ENCODE measurements around the gene STAP2.

Gene STAP2

DNA sequence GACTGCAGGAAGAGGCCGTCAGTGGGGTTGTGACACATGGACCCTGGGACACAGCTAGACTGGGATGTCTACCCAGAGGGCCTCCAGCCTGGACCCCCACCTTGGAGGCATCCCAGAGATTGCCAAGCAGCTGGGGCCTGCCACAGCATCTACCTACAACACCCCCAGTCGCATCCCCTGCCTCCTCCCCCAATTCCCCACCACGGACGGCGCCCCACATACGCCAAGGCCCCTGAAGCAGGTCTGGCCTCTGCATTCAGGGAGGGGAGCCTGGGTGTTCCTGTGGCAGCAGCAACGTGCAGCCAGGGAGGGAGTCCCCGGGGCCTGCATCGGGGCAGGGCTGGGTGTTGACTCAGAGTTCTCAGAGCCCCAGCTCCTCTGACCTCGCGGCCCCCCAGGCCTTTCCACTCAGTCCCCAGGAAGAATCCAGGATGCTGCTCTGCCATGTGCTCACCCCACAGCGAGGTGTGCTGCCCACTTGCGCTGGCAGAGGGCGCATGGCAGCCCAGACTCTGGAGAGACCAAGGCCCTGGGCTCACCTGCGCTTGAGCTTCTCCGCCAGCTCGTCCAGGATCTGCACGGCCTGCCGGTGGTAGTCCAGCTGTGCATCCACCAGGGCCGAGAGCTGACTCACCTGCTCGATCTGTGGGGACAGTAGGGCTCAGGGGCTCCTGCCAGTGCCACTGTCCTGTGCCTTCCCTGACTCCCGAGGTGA, 24.4 kb upstream of the STAP2 start:
- no peaks in the 10 kb centered on the region for H3K27me3 ChIP-seq (ENCODE audit: control insufficient read depth in 1 of 2, insufficient read depth in 2 of 2, low read length in 2 of 2)
- H3K27ac ChIP-seq (ENCODE audit: low read depth, low read length): no peak overlapping the region
- H3K4me3 ChIP-seq (ENCODE audit: low read depth in 1 of 2, low read length in 2 of 2): no peak overlapping the region
- H3K9ac ChIP-seq (ENCODE audit: low read depth in 1 of 2, low read length in 2 of 2): no peak overlapping the region
- H3K36me3 ChIP-seq (ENCODE audit: control insufficient read depth in 1 of 2, insufficient read depth in 2 of 2, low read length in 2 of 2): peaks cover 48 to 87% of the 10 kb centered on the region in 2 donors
- H3K4me1 ChIP-seq (ENCODE audit: control insufficient read depth in 1 of 2, insufficient read depth in 2 of 2, low read length in 2 of 2): peaks cover 0 to 4% of the 10 kb centered on the region in 2 donors
- no peaks in the 10 kb centered on the region for H3K9me3 ChIP-seq (ENCODE audit: control insufficient read depth in 1 of 2, low read length in 2 of 2)

GRCh38 chr19:4362101-4362828, 23.6 kb upstream of the STAP2 start:
- Histone ChIP-seq H3K27ac (ENCODE audit: low read depth, low read length) (no peak overlapping the region), H3K36me3 (ENCODE audit: control insufficient read depth in 1 of 2, insufficient read depth in 2 of 2, low read length in 2 of 2) (peaks cover 49 to 81% of the 10 kb centered on the region in 2 donors), H3K9ac (ENCODE audit: low read depth in 1 of 2, low read length in 2 of 2) (no peak overlapping the region), H3K4me1 (ENCODE audit: control insufficient read depth in 1 of 2, insufficient read depth in 2 of 2, low read length in 2 of 2) (no peaks in the 10 kb centered on the region), H3K9me3 (ENCODE audit: control insufficient read depth in 1 of 2, low read length in 2 of 2) (no peaks in the 10 kb centered on the region), H3K27me3 (ENCODE audit: control insufficient read depth in 1 of 2, insufficient read depth in 2 of 2, low read length in 2 of 2) (no peaks in the 10 kb centered on the region), H3K4me3 (ENCODE audit: low read depth in 1 of 2, low read length in 2 of 2) (no peak overlapping the region)

GRCh38 chr19:4361152-4362046, 22.8 kb upstream of the STAP2 start:
- peaks cover 49 to 75% of the 10 kb centered on the region in 2 donors for H3K36me3 ChIP-seq (ENCODE audit: control insufficient read depth in 1 of 2, insufficient read depth in 2 of 2, low read length in 2 of 2)

DNA sequence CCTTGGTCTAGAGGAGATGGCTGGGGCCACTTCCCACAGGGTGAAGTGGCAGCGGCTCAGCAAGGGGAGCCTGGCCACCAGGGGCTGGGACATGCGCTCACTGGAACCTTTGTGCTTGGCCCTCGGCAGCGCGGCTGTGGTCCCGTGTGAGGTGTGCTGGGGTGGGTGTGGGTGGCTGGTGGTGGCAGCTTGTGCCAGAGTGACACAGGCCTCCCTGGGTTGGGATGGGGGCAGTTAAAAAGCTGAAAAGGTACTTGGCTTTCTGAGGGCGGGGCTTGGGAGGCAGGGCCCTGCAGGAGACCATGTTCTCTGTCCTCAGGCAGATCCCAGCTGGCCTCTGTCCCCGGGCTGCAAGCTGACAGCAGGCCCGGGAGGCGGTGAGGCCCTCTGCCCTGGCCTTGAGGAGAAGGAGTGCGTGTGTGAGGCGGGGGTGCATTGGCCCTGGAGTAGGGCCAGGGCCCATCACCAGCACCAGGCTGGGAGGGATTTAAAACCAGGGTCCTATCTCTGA, 22.1 kb upstream of the STAP2 start:
- no peak overlapping the region for H3K4me3 ChIP-seq (ENCODE audit: low read depth in 1 of 2, low read length in 2 of 2)
- H3K4me1 ChIP-seq (ENCODE audit: control insufficient read depth in 1 of 2, insufficient read depth in 2 of 2, low read length in 2 of 2): no peaks in the 10 kb centered on the region
- no peak overlapping the region for H3K27ac ChIP-seq (ENCODE audit: low read depth, low read length)
- H3K9me3 ChIP-seq (ENCODE audit: control insufficient read depth in 1 of 2, low read length in 2 of 2): no peaks in the 10 kb centered on the region
- no peaks in the 10 kb centered on the region for H3K27me3 ChIP-seq (ENCODE audit: control insufficient read depth in 1 of 2, insufficient read depth in 2 of 2, low read length in 2 of 2)
- peaks cover 45 to 68% of the 10 kb centered on the region in 2 donors for H3K36me3 ChIP-seq (ENCODE audit: control insufficient read depth in 1 of 2, insufficient read depth in 2 of 2, low read length in 2 of 2)
- H3K9ac ChIP-seq (ENCODE audit: low read depth in 1 of 2, low read length in 2 of 2): no peak overlapping the region

More at GRCh38 chr19:4361152-4362046, 22.8 kb upstream of the STAP2 start:
- no peak overlapping the region for H3K9ac ChIP-seq (ENCODE audit: low read depth in 1 of 2, low read length in 2 of 2)
- H3K4me1 ChIP-seq (ENCODE audit: control insufficient read depth in 1 of 2, insufficient read depth in 2 of 2, low read length in 2 of 2): no peaks in the 10 kb centered on the region
- no peak overlapping the region for H3K4me3 ChIP-seq (ENCODE audit: low read depth in 1 of 2, low read length in 2 of 2)
- no peaks in the 10 kb centered on the region for H3K27me3 ChIP-seq (ENCODE audit: control insufficient read depth in 1 of 2, insufficient read depth in 2 of 2, low read length in 2 of 2)
- H3K9me3 ChIP-seq (ENCODE audit: control insufficient read depth in 1 of 2, low read length in 2 of 2): no peaks in the 10 kb centered on the region
- no peak overlapping the region for H3K27ac ChIP-seq (ENCODE audit: low read depth, low read length)

- no peaks in the 10 kb centered on the region for H3K4me1 ChIP-seq (ENCODE audit: control insufficient read depth in 1 of 2, insufficient read depth in 2 of 2, low read length in 2 of 2)
- peaks cover 40 to 62% of the 10 kb centered on the region in 2 donors for H3K36me3 ChIP-seq (ENCODE audit: control insufficient read depth in 1 of 2, insufficient read depth in 2 of 2, low read length in 2 of 2)
- H3K27ac ChIP-seq (ENCODE audit: low read depth, low read length): no peak overlapping the region
- H3K9ac ChIP-seq (ENCODE audit: low read depth in 1 of 2, low read length in 2 of 2): no peak overlapping the region
- H3K27me3 ChIP-seq (ENCODE audit: control insufficient read depth in 1 of 2, insufficient read depth in 2 of 2, low read length in 2 of 2): no peaks in the 10 kb centered on the region
- H3K4me3 ChIP-seq (ENCODE audit: low read depth in 1 of 2, low read length in 2 of 2): no peak overlapping the region
- H3K9me3 ChIP-seq (ENCODE audit: control insufficient read depth in 1 of 2, low read length in 2 of 2): no peaks in the 10 kb centered on the region
Measured at GRCh38 chr19:4360081-4360569, 21.5 kb upstream of the STAP2 start.

GRCh38 chr19:4359627-4360000, 21.0 kb upstream of the STAP2 start:
- no peak overlapping the region for H3K27ac ChIP-seq (ENCODE audit: low read depth, low read length)
- no peaks in the 10 kb centered on the region for H3K9me3 ChIP-seq (ENCODE audit: control insufficient read depth in 1 of 2, low read length in 2 of 2)
- H3K9ac ChIP-seq (ENCODE audit: low read depth in 1 of 2, low read length in 2 of 2): no peak overlapping the region
- peaks cover 37 to 60% of the 10 kb centered on the region in 2 donors for H3K36me3 ChIP-seq (ENCODE audit: control insufficient read depth in 1 of 2, insufficient read depth in 2 of 2, low read length in 2 of 2)
- no peak overlapping the region for H3K4me3 ChIP-seq (ENCODE audit: low read depth in 1 of 2, low read length in 2 of 2)
- no peaks in the 10 kb centered on the region for H3K27me3 ChIP-seq (ENCODE audit: control insufficient read depth in 1 of 2, insufficient read depth in 2 of 2, low read length in 2 of 2)
- no peaks in the 10 kb centered on the region for H3K4me1 ChIP-seq (ENCODE audit: control insufficient read depth in 1 of 2, insufficient read depth in 2 of 2, low read length in 2 of 2)

- Histone ChIP-seq H3K4me3 (ENCODE audit: low read depth in 1 of 2, low read length in 2 of 2) (no peak overlapping the region), H3K9me3 (ENCODE audit: control insufficient read depth in 1 of 2, low read length in 2 of 2) (no peaks in the 10 kb centered on the region), H3K27me3 (ENCODE audit: control insufficient read depth in 1 of 2, insufficient read depth in 2 of 2, low read length in 2 of 2) (no peaks in the 10 kb centered on the region), H3K4me1 (ENCODE audit: control insufficient read depth in 1 of 2, insufficient read depth in 2 of 2, low read length in 2 of 2) (no peaks in the 10 kb centered on the region), H3K27ac (ENCODE audit: low read depth, low read length) (no peak overlapping the region), H3K36me3 (ENCODE audit: control insufficient read depth in 1 of 2, insufficient read depth in 2 of 2, low read length in 2 of 2) (peaks cover 34 to 56% of the 10 kb centered on the region in 2 donors), H3K9ac (ENCODE audit: low read depth in 1 of 2, low read length in 2 of 2) (no peak overlapping the region)
Measured at GRCh38 chr19:4358709-4359626, 20.3 kb upstream of the STAP2 start.

DNA sequence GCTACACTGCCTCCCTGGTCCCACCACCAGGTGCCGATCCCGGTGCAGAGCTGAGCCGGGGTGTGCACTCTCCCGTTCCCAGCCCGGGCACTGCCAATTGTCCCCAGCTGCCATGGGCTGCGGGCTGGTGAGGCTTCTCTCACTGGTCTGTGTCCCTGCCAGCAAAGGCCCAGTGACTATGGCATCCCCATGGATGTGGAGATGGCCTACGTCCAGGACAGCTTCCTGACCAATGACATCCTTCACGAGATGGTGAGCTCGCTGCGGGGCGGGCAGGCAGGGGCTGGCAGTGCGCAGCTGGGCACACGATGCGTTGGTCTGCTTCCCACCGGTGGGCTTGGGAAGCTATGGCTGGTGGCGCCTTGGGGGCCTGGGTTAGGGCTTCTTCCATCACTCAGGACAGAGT, 19.3 kb upstream of the STAP2 start:
- no peaks in the 10 kb centered on the region for H3K9me3 ChIP-seq (ENCODE audit: control insufficient read depth in 1 of 2, low read length in 2 of 2)
- no peak overlapping the region for H3K9ac ChIP-seq (ENCODE audit: low read depth in 1 of 2, low read length in 2 of 2)
- no peak overlapping the region for H3K4me3 ChIP-seq (ENCODE audit: low read depth in 1 of 2, low read length in 2 of 2)
- H3K4me1 ChIP-seq (ENCODE audit: control insufficient read depth in 1 of 2, insufficient read depth in 2 of 2, low read length in 2 of 2): no peaks in the 10 kb centered on the region
- no peak overlapping the region for H3K27ac ChIP-seq (ENCODE audit: low read depth, low read length)
- H3K36me3 ChIP-seq (ENCODE audit: control insufficient read depth in 1 of 2, insufficient read depth in 2 of 2, low read length in 2 of 2): peaks cover 24 to 46% of the 10 kb centered on the region in 2 donors
- H3K27me3 ChIP-seq (ENCODE audit: control insufficient read depth in 1 of 2, insufficient read depth in 2 of 2, low read length in 2 of 2): no peaks in the 10 kb centered on the region

GRCh38 chr19:4357095-4357797, 18.6 kb upstream of the STAP2 start:
- H3K9ac ChIP-seq (ENCODE audit: low read depth in 1 of 2, low read length in 2 of 2): no peak overlapping the region
- H3K9me3 ChIP-seq (ENCODE audit: control insufficient read depth in 1 of 2, low read length in 2 of 2): no peaks in the 10 kb centered on the region
- no peak overlapping the region for H3K27ac ChIP-seq (ENCODE audit: low read depth, low read length)
- H3K27me3 ChIP-seq (ENCODE audit: control insufficient read depth in 1 of 2, insufficient read depth in 2 of 2, low read length in 2 of 2): no peaks in the 10 kb centered on the region
- H3K4me1 ChIP-seq (ENCODE audit: control insufficient read depth in 1 of 2, insufficient read depth in 2 of 2, low read length in 2 of 2): no peaks in the 10 kb centered on the region
- no peak overlapping the region for H3K4me3 ChIP-seq (ENCODE audit: low read depth in 1 of 2, low read length in 2 of 2)
- H3K36me3 ChIP-seq (ENCODE audit: control insufficient read depth in 1 of 2, insufficient read depth in 2 of 2, low read length in 2 of 2): peaks cover 17 to 39% of the 10 kb centered on the region in 2 donors

Measured in duodenal mucosa (tissue), 2 donors.